GM21367 (cell line): ENCODE results near the gene RYR3.

Experiments
- ATAC-seq: cut with Tn5 transposase; IDR thresholded peaks from one replicate; pipeline ENCODE4 v1.9.1; 2021; ENCODE audit not compliant: unreplicated experiment

Gene RYR3

DNA sequence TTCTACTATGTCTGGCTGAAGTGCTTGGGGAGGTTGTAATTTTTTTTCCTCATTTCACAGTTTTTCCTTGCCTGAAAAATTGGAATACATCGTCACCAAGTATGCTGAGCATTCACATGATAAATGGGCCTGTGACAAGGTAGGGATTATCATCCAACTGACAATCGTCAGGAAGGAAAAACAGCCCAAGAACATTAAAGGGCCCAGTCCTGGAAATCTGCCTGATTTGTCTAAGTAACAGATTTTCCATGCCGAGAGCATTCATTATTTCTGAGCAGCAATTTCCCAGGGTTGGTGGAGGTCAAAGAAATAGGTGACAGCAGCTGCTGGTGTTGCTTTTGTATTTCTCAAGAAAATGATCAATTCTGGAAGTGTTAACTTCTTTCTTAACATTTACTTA lies 431.5 kb downstream of the RYR3 start:
- no peak for ATAC-seq

DNA sequence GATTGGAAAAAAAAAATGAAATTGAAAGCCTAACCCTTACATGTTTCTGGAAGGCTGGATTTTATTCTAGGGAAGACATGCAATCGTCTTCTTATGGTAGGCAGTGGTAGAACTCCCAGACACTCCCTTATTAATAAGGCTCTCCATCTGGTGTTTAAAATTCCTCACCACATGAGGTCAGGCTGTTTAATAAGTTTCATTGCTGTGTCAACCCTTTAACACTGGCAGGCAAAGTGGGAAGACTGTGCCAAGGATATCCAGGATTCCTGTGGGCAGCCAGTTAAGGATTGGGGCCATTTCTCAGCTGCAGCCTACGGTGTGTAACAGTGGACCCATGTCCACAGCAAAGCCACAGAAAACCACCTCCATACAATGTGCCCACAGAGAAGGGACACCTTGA lies 432.0 kb downstream of the RYR3 start:
- no peak for ATAC-seq

DNA sequence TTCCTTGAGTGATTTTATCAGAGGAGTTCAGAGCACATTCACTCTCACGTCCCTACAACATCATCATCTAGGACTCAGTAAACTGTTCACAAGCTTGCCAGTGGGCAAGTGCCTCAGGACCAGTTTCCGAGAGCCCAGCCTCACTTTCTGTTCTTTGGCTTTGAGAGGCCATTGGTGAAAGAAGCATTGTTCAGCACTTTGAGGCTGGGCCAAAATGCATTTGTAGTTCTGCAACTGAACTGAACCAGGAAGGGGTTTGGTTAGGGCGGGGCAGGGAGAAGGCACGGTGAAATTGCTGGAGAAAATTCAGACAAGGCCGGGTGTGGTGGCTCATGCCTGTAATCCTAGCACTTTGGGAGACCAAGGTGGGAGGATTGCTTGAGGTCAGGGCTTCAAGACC lies 435.4 kb downstream of the RYR3 start:
- ATAC-seq = no peak

DNA sequence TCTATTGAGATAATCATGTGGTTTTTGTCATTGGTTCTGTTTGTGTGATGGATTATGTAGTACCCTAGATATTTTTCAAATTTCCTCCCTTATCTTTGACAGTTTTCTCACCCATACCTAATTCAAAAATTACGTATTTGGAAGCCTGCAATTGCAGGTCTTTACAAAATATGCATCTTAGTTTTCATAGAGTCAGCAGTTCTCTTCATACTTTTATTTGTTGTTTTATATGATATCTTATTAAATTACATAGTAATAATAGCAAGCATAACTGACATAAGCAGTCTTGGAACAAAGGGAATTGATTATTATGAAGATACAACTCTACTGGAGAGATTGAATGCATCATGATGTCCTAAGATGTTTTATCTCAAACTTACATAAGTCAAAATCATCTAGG lies 442.2 kb downstream of the RYR3 start:
- no peak for ATAC-seq

DNA sequence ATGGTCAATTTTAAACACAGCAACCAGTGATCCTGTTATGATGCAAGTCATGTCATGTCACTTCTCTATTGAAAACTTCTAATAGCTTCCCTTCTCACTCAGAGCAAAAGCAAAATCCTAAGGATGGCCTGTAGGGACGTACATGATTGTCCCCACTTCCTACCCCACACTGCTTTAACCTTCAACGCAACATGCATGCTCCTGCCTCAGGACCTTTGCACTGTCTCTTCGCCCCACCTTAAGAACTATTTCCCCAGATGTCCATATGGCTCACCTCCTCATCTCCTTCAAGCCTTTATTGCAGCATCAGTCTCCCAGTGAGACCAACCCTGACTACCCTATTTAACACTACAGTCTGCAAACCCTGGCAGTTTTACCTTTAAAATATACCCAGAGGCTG lies 443.5 kb downstream of the RYR3 start:
- ATAC-seq = no peak

DNA sequence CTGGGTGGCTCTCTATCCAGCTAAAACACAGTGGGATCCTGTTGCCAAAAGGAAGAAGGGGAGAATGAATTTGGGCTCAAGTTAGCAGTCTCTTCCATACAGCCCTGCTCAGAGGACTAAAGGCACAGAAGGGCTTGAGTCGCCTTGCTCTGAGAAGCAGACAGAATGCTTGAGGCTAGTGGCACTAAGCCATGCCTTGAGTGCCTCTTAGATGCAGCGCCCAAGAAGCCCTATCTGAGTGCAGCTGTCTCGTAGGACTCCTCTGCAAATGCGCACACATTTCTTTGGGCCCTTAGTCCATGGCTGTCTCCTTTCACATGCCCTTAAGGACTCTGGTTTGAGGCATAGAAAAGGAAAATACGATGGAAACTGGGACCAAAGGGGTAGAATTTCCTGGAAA lies 446.2 kb downstream of the RYR3 start:
- ATAC-seq = no peak

DNA sequence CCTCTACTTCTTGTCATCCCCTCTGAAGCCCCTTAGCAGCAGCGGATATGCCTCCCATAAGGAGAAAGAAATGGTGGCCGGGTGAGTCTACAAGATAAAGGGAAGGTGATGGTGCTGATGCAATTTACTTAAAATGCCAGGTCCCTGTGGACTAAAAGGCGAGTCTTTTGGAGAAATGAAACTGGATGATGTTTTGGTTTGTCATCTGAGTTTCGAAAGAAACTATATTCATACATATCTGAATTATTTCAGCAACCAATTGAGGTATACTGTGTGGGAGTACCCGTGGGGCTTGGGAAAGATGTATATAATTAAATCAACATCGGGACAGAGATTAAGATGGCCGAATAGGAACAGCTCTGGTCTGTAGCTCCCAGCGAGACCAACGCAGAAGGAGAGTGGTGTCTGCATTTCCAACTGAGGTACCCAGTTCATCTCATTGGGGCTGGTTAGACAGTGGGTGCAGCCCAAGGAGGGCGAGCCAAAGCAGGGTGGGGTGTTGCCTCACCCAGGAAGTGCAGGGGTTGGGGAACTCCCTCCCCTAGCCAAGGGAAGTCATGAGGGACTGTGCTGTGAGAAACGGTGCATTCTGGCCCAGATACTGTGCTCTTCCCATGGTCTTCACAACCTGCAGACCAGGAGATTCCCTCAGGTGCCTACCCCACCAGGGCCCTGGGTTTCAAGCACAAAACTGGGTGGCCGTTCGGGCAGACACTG lies 446.9 kb downstream of the RYR3 start:
- ATAC-seq = no peak

DNA sequence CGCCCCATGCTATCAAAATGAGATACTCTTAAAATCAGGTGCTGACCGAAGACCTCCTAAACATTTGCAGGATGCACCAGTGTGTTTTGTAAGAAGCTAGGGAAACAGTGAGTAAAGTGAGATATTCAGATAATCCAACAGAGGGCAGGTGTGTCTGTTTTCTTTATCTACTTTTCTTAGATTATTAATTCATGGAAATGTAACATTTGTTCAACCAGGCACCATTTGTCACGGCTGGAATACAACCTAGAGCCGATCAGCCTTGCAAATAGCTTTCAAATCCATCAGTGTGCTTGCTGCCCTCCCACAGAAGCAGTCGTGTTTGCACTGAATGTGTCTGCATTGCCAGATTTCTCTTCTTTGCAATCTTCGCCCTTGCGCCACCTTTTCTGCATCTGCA lies 455.6 kb downstream of the RYR3 start:
- ATAC-seq = no peak

DNA sequence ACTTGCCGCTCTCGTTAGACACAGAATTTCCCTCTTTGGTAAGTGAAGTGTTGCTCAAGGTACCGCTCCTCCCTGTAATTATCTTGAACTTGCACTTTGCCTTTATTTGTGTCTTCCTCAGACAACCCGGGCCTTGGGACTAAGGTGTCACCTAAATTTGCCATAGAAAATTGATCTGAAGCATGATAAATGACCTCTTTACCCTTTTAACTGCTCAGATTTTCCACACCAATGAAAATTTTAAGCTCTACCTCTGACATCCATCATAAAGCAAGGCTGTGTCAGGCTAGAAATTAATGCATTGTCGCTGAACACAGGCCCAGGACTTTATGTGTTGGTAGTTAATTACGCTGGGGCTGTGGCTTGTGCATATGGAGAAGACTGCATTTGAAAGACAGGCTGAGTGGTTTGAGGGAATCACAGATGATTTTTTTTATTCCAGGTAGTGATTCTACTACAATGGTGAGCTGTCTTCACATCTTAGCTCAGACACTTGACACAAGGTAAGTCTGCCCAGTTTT lies 458.0 kb downstream of the RYR3 start:
- no peak for ATAC-seq

DNA sequence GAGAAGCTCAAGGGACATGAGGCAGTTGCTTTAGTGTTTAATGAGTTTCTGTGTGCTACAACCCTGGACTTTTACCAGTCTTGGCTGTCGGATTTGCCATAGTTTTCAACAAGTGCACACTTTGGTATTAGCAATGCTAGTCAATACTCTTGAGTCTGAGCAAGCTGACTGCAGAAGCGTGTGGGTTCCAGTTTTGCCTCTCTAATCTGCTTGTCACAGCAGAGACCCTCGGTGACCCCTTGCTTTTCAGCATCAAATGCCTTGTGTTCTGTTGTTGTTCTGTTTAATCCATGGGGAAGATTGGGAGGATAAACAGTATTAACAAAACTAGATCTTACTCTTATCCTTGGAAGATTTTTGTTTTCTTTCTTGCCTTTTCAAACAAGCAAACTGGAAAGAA lies 463.2 kb downstream of the RYR3 start:
- no peak for ATAC-seq

DNA sequence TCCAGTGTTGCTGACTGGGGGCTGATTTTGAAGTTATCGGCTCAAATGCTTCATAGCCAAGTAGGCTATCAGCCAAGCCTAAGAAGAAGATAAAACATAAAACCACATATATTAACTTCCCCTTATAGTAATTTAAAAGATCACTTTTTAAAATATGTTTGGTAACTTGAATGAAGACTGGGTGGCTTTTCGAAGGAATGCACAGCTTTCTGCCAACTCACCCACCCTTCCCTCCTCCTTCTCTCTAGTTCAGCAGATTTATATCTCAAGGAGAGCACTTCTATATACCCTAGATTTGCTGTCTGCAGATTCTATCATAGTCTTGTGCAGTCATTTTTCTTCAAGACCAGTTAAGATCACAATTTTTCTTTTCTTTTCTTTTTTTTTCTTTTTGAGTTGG lies 468.1 kb downstream of the RYR3 start:
- ATAC-seq = no peak

DNA sequence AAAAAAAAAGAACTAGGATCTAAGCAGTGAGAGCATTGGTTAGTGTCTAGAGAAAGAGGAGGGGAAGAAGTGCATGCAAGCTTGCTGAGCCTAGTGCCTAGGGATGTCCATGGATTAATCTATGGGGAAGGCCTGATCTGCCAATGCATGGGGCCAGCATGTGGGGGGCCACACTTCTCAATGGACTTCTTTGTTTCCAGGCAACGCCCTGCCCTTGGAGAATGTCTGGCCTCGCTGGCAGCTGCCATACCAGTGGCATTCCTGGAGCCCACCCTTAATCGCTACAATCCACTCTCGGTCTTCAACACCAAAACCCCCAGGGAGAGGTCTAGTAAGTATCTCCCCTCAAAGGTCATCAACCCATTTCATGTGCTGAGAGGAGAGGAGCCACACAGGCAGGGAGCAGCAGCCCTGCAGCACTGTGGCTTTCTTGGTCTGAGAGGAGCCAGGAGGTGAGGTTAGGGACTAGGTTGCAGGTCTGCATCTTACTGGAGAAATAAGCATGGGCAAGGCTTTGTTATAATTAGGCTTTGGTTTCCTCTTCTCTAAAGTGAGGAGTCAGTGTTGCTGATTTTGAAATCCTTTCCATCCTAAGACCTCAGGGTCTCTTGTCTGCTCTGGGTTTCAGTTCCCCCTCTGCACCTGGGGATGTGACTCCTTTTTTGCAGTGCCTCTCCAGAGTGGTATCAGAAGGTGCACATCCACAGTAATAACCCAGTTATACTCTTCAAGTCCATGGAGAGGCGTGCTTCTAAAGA lies 469.4 kb downstream of the RYR3 start:
- no peak for ATAC-seq

DNA sequence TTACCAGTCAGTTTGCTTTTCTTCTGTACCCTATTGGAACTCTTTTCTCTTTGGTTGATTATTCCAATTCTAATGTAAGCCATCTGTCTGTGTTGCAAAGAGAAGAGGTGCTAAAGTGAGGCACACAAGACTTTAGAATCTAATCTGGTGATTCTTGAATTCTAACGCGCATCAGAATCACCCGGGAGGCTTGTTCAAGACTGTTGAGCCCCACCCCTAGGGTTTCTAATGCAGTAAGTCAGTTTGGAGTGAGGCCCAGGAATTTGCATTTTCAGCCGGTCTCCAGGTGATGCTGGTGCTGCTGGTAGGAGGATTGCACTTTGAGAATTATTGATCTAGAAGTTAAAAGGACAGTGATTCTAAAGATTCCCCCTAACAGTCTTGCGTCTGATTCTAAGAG lies 472.2 kb downstream of the RYR3 start:
- ATAC-seq = no peak

DNA sequence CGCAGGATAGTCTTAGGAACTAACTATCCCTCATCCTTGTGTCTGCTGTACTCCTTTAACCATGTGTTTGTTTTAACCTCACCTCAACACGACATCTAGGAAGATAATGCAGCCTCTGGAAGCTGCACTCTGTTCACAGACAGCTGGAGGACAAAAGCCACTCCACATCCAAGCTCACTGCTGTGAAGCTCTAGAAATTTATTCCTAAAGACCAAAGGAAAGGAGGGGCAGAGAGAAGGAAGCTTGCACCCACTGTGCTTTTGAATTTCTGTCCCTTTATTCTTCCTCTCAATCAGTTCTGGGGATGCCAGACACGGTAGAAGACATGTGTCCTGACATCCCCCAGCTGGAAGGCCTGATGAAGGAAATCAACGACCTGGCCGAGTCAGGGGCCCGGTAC lies 474.6 kb downstream of the RYR3 start:
- ATAC-seq = no peak

DNA sequence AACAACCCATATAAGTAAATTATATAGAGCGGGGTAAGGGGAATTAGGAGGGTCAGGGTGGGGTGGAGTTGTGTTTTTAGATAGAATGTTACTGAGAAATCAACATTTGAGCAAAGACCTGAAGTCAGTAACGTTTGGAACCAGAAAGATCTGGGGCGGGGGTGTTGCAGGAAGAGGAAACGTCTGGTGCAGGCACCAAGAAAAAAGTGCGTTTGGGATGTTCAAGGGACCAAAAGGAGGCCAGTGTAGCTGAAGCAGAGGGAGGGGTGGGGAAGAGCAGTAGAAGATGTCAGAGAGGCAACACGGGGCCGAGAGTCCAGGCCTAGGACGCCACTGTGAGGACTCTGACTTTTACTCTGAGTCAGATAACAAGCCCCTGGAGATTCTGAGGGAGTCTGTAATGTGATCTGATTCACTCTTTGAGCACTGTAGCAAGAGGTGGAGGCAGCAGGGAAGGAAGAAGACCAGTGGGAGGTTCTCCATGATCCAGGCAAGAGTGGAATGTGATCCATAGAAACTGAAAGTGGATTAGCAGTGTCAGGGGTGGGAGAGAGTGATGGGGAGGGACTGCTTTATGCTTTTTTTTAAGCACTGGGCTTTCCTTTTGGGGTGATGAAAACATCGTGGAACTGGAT lies 478.3 kb downstream of the RYR3 start:
- no peak for ATAC-seq

DNA sequence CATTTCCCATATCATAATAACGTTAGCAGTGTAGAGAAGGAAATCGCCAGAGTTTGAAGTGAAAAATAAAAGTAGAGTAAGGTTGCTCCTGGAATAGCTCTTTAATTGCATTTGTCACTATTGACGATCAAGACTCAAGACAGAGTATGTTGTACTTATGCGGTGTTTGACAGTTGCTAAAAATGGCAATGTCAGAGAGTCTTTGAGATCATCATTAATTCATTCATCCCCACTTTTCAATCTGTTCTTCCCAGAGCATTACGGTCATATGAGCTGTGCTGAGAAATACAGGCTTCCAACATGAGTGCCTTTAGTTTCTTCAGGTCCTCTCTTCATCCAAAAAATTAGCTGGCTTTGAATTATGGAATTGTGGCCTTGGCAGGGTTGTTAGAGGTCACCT lies 483.7 kb downstream of the RYR3 start:
- no peak for ATAC-seq

DNA sequence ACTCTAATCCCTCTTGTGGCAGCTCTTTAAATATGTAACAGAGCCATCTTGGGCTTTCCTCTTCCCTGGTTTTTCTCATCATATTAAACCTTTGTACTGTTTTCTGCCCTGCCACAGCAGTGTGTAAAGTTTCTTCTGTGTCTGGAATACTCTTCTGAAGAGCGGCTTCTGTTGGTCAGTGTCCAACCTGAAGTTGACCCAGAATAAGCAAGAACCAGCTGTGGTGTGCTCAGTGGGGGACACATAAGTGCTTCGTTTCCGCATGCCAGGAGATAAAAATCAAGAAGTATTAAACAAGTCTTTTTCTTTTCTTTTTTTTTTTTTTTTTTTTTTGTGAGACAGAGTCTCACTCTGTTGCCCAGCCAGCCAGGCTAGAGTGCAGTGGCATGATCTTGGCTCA lies 484.3 kb downstream of the RYR3 start:
- no peak for ATAC-seq

DNA sequence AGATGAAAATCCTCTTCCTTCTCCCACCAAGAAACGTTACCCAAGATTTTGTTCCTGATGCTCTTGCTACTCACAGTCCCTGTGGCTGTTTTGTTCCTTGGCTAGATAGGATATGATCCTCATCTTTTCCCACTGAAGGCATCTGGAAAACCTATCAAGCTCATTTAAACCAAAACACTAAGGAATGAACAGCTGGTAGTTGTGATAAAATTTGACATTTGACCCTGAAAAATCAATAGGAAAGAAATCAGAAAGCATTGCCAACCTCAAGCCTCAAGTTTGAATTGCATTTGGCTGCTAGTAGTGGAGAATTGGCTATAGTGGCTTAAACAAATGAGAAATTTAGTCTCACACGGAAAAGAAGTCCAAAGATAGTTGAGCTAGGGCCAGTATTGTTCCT lies 486.9 kb downstream of the RYR3 start:
- no peak for ATAC-seq

DNA sequence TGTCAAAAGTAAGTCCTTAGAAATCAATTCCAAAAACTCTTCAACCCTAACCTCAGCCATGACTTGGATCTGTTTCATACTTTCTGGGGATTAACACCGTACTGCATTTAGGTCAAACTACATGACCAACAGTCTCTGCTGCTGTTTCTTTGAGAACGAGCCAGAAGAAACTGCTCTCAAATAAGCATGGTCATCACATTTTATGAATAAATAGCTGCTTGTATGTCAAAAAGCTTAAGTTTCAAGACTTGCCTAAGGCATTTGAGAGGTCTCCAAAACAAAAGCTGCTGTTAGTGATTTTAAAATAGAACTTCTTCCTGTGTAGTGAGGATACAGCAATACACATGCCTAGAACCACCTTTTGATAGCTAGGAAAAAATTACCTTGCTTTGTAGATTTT lies 491.2 kb downstream of the RYR3 start:
- no peak for ATAC-seq

DNA sequence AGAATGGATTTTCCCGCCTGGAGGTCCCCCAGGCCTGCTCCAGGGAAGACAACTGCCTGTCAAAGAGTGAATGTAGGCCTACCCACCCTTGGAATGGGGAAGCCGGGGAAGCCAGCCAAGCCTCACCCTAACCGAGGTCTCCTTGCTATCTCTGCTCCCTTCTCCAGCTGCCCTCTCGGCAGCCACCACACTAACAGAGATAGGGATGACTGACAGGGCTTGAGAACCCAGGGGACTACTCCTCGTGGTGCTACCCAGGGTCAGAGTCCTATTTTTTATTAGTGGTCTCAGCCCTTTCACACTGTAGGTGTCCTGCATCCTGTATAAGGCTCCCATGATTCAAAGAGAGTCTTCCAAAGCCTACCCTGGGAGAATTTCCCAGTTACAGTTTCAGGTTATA lies 496.9 kb downstream of the RYR3 start:
- ATAC-seq = no peak

DNA sequence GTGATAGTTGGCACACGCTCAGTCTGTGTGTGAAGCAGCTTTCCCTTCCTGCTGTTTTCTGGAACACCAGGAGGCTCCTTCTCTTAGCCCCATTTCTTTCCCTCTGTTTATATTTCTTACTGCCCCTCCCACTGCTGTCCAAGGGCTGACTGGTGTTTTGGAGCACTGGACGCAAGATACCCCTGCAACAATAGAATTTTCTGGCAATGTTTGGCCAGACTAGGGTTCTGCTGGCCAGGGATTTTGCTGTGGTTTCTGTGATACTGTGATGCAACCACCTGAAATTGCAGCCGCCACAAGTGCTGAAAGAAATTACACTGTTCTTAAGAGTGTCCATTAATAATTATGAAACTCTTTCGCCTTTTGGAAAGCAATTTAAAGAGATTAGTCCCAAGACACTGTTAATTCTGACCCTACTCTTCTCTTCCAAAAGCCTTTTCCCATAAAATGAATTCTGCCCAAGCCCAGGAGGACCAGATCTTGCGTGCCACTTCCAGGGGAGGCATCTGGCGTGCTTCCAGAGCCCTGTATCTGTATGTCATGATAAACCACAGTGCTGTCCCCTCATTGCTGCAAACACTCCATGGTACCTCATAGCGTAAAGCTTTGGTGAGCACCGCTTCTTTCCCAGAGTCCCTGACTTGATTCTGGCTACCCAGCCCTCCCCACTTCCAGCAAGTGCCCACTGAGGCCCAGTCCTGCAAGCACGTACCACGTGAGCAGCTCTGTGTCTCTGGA lies 498.1 kb downstream of the RYR3 start:
- ATAC-seq = no peak
